PFSK-1 (cell line): ENCODE data around the gene GHRH.

Source experiments
- FOXP2 ChIP-seq: optimal IDR thresholded peaks from 2 replicates; pipeline ENCODE3; 2011; ENCODE audit warnings: borderline replicate concordance, control low read depth, inconsistent platforms; ENCODE audit not compliant: insufficient read depth; ENCODE audit errors: extremely low read length, extremely low read depth
- POLR2AphosphoS5 ChIP-seq: IDR thresholded peaks from 2 replicates; pipeline ENCODE4 v1.6.1; 2012; ENCODE audit warnings: low read depth, mild to moderate bottlenecking, control low read depth, low read length, moderate library complexity
- SIN3A ChIP-seq: IDR thresholded peaks from 2 replicates; pipeline ENCODE4 v1.6.1; 2012; ENCODE audit warnings: mild to moderate bottlenecking, low read length, moderate library complexity, borderline replicate concordance; ENCODE audit not compliant: insufficient read depth
- TAF1 ChIP-seq: IDR thresholded peaks from 2 replicates; pipeline ENCODE4 v1.6.1; 2012; ENCODE audit warnings: low read length, control low read depth, borderline replicate concordance; ENCODE audit not compliant: insufficient read depth
- TF ChIP-seq, protein P1 (sequence below), 2 experiments: IDR thresholded peaks; 2 replicates each; pipeline versions ENCODE4 v1.6.1 to v1.8.0; 2011 to 2012; ENCODE audit warnings: low read depth in 2 of 2, low read length in 2 of 2, control low read depth in 1 of 2, inconsistent platforms in 1 of 2, mild to moderate bottlenecking in 1 of 2, moderate library complexity in 1 of 2; ENCODE audit not compliant: insufficient read depth in 1 of 2

GHRH gene

DNA sequence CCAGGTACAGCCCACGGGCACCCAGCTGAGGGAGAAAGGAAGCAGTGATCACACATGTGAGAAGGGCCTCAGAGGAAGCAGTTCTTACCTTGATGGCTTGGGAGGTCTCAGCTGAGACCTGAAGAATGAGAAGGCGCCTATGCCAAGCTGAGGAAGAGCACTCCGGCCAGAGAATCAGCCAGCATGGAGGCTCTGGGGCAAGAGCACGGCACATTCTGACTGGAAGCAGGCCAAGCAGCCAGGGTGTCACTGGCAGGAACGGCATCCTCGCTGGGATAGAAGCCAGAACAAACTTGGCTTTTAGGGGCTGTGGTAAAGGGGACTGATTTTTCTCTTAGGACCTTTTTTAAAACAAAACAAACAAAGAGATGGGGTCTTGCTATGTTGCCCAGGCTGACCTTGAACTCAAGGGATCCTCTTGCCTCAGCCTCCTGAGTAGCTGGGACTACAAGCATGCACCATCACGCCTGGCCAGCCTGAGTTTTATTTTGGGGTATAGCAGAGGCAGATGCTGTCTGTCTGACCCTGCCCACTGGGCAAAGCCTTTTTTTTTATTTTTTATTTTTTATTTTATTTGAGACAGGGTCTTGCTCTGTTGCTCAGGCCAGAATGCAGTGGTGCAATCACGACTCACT lies 17.6 kb downstream of the GHRH start:
- TF ChIP-seq POLR2AphosphoS5 (no peak), FOXP2 (no peak), TAF1 (no peak), SIN3A (no peak)
- TF ChIP-seq, protein P1, sequence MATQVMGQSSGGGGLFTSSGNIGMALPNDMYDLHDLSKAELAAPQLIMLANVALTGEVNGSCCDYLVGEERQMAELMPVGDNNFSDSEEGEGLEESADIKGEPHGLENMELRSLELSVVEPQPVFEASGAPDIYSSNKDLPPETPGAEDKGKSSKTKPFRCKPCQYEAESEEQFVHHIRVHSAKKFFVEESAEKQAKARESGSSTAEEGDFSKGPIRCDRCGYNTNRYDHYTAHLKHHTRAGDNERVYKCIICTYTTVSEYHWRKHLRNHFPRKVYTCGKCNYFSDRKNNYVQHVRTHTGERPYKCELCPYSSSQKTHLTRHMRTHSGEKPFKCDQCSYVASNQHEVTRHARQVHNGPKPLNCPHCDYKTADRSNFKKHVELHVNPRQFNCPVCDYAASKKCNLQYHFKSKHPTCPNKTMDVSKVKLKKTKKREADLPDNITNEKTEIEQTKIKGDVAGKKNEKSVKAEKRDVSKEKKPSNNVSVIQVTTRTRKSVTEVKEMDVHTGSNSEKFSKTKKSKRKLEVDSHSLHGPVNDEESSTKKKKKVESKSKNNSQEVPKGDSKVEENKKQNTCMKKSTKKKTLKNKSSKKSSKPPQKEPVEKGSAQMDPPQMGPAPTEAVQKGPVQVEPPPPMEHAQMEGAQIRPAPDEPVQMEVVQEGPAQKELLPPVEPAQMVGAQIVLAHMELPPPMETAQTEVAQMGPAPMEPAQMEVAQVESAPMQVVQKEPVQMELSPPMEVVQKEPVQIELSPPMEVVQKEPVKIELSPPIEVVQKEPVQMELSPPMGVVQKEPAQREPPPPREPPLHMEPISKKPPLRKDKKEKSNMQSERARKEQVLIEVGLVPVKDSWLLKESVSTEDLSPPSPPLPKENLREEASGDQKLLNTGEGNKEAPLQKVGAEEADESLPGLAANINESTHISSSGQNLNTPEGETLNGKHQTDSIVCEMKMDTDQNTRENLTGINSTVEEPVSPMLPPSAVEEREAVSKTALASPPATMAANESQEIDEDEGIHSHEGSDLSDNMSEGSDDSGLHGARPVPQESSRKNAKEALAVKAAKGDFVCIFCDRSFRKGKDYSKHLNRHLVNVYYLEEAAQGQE (IDR thresholded peaks at IDR 0.05; ENCODE audit: insufficient read depth in 1 of 2, low read depth in 2 of 2, low read length in 2 of 2), result no peak

DNA sequence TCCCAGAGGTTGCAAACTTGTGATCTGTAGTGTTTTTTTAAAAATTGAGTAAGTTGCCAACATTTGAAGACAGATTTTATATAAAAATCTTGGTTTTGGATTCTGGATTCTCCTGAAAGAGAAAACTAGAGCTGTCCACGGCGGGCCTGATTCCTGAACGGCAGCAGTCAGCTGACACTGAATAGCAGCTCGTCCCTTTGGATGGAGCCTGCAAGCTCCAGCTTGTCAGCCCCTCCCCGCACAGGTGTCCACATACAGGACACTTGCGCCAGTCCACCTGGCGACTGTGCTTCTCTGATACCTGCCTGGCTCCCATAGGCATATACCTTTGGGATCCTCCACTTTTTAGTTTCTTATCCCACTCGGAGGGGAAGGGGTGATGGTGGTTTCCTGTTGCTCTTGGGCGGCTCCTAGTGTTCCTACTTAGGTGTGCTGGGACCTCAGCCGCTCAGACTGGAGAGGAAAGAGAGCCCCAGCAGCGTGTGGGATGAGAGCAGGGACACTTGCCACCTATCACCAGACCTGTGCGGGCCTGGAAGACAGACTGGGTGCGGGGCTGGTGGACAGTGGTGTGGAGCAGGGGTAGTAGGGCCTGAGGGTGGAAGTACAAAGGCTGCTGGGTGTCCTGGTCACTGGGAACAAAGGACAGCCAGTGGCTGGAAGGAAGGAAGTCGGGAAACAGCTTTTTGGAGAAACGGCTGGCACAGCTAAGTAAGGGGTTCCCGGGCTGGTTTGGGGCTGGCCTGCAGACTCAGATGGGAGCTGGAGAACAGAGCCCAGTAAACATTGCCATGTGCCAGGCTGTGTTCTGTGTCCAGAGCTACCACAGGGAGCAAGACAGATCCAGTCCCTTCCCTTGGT lies 18.3 kb downstream of the GHRH start:
- TF ChIP-seq, protein P1 (IDR thresholded peaks at IDR 0.05; ENCODE audit: insufficient read depth in 1 of 2, low read depth in 2 of 2, low read length in 2 of 2), result no peak
- TF ChIP-seq SIN3A, result no peak
- TF ChIP-seq TAF1, result no peak
- TF ChIP-seq POLR2AphosphoS5, result no peak
- TF ChIP-seq FOXP2, result no peak

DNA sequence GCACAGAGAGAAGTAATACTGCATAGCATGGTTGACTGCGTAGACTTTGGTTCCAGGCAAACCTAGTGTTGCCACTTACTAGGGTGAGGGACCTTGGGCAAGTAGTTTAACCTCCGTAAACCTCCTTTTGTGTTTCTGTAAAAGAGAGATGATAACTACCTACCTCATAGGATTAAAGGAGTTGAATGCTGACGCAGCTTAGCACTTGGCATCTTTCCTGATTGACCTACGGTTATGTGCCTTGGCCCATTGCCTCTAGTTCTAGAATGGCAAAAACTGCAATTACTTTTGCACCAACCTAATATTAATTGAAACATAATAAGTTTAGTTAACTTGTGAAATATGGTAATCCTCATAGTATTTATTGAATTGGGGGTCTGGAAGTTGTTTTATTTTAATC lies 19.1 kb downstream of the GHRH start:
- TF ChIP-seq FOXP2 (no peak), TAF1 (no peak), POLR2AphosphoS5 (no peak), SIN3A (no peak)
- TF ChIP-seq, protein P1 (IDR thresholded peaks at IDR 0.05; ENCODE audit: insufficient read depth in 1 of 2, low read depth in 2 of 2, low read length in 2 of 2), result no peak

DNA sequence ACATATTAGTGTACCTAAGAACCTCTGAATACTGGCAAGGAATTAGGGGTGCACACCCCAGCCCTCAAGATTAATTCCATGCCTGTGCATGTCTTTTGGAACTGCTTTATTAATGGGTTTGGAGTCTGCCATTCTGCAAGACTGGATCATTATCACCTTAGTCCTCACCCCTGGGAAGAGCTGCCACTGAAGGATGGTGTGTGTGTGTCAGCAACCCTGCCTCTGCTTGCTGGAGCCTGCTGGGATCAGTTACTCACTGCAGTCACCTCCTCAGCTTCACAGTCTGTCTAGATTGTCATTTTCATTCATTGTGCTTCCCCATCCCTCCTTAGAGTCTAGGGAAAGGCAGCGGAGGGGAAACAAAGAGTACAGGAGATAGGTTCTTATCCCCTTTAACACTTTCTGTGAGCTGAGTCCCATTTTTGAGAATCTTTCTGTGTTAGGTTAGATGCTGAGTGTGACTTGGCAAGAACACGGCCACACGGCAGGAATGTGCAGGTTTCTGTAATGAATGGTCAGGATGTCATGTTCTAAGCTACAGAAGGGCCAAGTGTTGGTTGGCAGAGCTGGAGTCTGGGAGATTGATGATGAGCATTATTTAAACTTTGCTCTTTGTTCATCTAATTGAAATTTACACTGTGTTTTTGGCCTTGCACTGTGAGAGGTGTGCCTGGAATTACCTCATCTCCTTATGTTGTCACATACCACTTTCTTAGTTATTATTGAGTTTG lies 21.1 kb downstream of the GHRH start:
- TF ChIP-seq SIN3A, result no peak
- no peak for TF ChIP-seq POLR2AphosphoS5
- TF ChIP-seq TAF1, result no peak

DNA sequence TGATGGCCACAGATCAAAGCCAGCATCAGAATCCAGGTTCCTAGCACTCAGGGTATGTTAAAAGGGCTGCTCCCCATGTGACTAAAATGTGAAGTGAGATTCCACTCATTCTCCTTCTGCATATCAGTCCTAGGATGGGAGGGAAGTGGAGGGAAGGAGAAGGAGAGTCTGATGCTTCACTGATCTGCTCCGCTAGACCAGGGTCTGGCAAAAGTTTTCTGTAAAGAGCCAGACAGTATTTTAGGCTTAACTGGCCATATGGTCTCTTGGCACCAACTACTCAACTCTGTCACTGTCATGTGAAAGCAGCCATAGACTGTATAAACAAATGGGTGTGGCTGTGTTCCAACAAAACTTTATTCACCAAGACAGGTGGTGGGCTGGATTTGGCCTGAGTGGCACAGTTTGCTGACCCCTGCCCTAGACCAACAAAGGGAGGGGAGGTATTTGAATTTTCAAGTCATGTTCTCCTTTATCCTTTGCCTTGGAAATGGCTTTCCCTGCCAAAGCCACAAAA lies 22.6 kb downstream of the GHRH start:
- TF ChIP-seq, protein P1 (IDR thresholded peaks at IDR 0.05; ENCODE audit: insufficient read depth in 1 of 2, low read depth in 2 of 2, low read length in 2 of 2), result no peak
- TF ChIP-seq TAF1 (no peak), SIN3A (no peak), FOXP2 (no peak), POLR2AphosphoS5 (no peak)
